Heart right ventricle (tissue), 16 donors: ENCODE measurements around the gene R3HDML. TPM values are rescaled to one million over a fixed set of nuclear protein-coding genes. Genes with fewer than 3 reads are reported as not detected.

Experiments
- ATAC-seq, 8 donors: fragments of 200-7000 bp; cut with Tn5 transposase; one replicate each; pipeline ENCODE4 v1.9.1; 2020; ENCODE audit warnings: mild to moderate bottlenecking in 8 of 8, moderate library complexity in 8 of 8, moderate number of reproducible peaks in 1 of 8
- DNase-seq, 2 donors: peaks; one replicate each; pipeline ENCODE4 v3.0.0-alpha.2; 2020
- H3K27ac ChIP-seq, 10 donors: fragments of 200-600 bp; sonication (generic) in 2 of 10; one replicate each; pipeline versions ENCODE4 v1.5.0 to v1.8.0; 2020 to 2022; ENCODE audit warnings: mild to moderate bottlenecking in 3 of 10
- H3K27me3 ChIP-seq, 7 donors: fragments of 200-600 bp; one replicate each; pipeline ENCODE4 v1.8.0; 2021 to 2022; ENCODE audit warnings: mild to moderate bottlenecking in 2 of 7
- H3K36me3 ChIP-seq, 9 donors: fragments of 200-600 bp; sonication (generic) in 1 of 9; one replicate each; pipeline versions ENCODE4 v1.5.0 to v1.8.0; 2020 to 2022; ENCODE audit warnings: mild to moderate bottlenecking in 2 of 9
- H3K4me1 ChIP-seq, 9 donors: fragments of 200-600 bp; sonication (generic) in 1 of 9; one replicate each; pipeline versions ENCODE4 v1.5.0 to v1.8.0; 2020 to 2022; ENCODE audit warnings: mild to moderate bottlenecking in 4 of 9
- H3K4me3 ChIP-seq, 10 donors: fragments of 200-600 bp; sonication (generic) in 2 of 10; one replicate each; pipeline versions ENCODE4 v1.5.0 to v1.8.0; 2020 to 2022; ENCODE audit warnings: mild to moderate bottlenecking in 7 of 10, moderate library complexity in 2 of 10
- H3K9me3 ChIP-seq, 11 donors: fragments of 200-600 bp in 10 of 11; sonication (generic) in 2 of 11; one replicate each; pipeline versions ENCODE4 v1.5.0 to v1.8.0; 2013 to 2022; ENCODE audit warnings: mild to moderate bottlenecking in 2 of 11, control low read depth in 1 of 11, moderate library complexity in 1 of 11
- CTCF ChIP-seq, 9 donors: fragments of 200-600 bp; sonication (generic) in 2 of 9; IDR thresholded peaks; one replicate each; pipeline versions ENCODE4 v1.5.0 to v1.8.0; 2021 to 2022; ENCODE audit warnings: antibody characterized with exemption in 9 of 9, mild to moderate bottlenecking in 5 of 9, moderate library complexity in 1 of 9
- WGBS, 2 donors: extraction: QIAGEN DNeasy Blood & Tissue Kit; methylation state at CpG; one replicate each; pipeline ENCODE4 v1.1.7; 2013; ENCODE audit warnings: inconsistent platforms in 1 of 2; 5-methylcytosine and 5-hydroxymethylcytosine counted together
- intact Hi-C, 10 donors: fragments of 100-400 bp; cut with DNase I; formaldehyde crosslinking; loops; one replicate each; pipeline versions ENCODE4 v1.11.1 to v1.14.2; 2022
- polyA plus RNA-seq, 2 donors: library from polyadenylated mRNA; stranded (reverse); fragments of 200-250 nt; gene quantifications; one replicate each; pipeline ENCODE4 v1.2.3, GENCODE V29; 2013
- total RNA-seq, 10 donors: library from RNA; stranded (reverse); fragmentation: NEBNext Ultra II Directional in 3 of 10; extraction: Animal tissue kit (Norgen Biotek cat#: 25700) in 3 of 10; gene quantifications; one replicate each; pipeline versions ENCODE4 v1.2.1 to v1.2.4, GENCODE V29; 2021 to 2023
- donor health status: Arrhythmogenic right ventricular cardiomyopathy.
- donor health status: ischemic (EF 13 %, LVEDD 7.1; RV severe dilation, severe dysfunction).
- donor health status: healthy with polysubstance abuse.
- donor health status: DM: no; HTN: yes; CAD: no.
- donor health status: DM: no; HTN: no; CAD: no.
- donor health status: ischemic (EF 25% LVEDD 6.9; RV normal size, moderate dysfunction).
- donor health status: ischemic (EF 25% LVEDD 5.7; RV mildly dilated, moderate dysfunction).
- donor health status: healthy.
- donor health status: DM: yes; HTN: yes; CAD: no.
- donor health status: Ischemic cardiomyopathy.
- donor health status: ischemic (EF 35%, LVEDD 5.7; RV mildly dilated, moderate dysfunction).
- donor health status: nonischemic (EF 11% LVEDD 7.7; RV severe dilation, severe dysfunction).
- donor health status: DM: yes; HTN: yes; CAD: no.
- donor health status: PGD.
- donor health status: ischemic (EF 29% LVEDD 5.4; RV normal size, mild dysfunction).
- donor health status: nonischemic (EF 23%, LVEDD 6.1; RV moderate dilation, normal function).

The R3HDML gene
- total and polyA plus RNA-seq, 12 donors, result not detected

GRCh38 chr20:44395461-44396340, 58.9 kb downstream of the R3HDML start:
- Histone ChIP-seq H3K9me3 (no peaks in the 10 kb centered on the region), H3K4me1 (no peaks in the 10 kb centered on the region), H3K36me3 (no peaks in the 10 kb centered on the region), H3K27me3 (peaks cover 0 to 22% (median 9%) of the 10 kb centered on the region in 7 donors), H3K4me3 (no peak overlapping the region), H3K27ac (no peak overlapping the region)
- no peak for TF ChIP-seq CTCF (IDR thresholded peaks at IDR 0.05)
- DNase-seq, result no peak
- intact Hi-C loops, result loop anchor here in 3 of 10 donors (5.0 to 10.0 kb wide), 3 partner anchors 72 to 339 kb away; no protein-coding TSS in a partner anchor
- no peak for ATAC-seq
- 63% methylated on average over 11 of the region's 11 CpGs for WGBS, 2 donors

- no peaks in the 10 kb centered on the region for H3K9me3 ChIP-seq
- H3K27ac ChIP-seq, result no peak overlapping the region
- no peaks in the 10 kb centered on the region for H3K4me1 ChIP-seq
- TF ChIP-seq CTCF (IDR thresholded peaks at IDR 0.05), result no peak
- no peaks in the 10 kb centered on the region for H3K36me3 ChIP-seq
- no peak for DNase-seq
- H3K27me3 ChIP-seq, result peaks cover 0 to 22% (median 10%) of the 10 kb centered on the region in 7 donors
- 53% methylated on average over 8 of the region's 8 CpGs for WGBS, 2 donors
- H3K4me3 ChIP-seq, result no peak overlapping the region
- intact Hi-C loops, result loop anchor here in 3 of 10 donors (5.0 to 10.0 kb wide), 3 partner anchors 71 to 338 kb away; no protein-coding TSS in a partner anchor
- no peak for ATAC-seq
Observed at GRCh38 chr20:44396369-44397130, 59.7 kb downstream of the R3HDML start.

DNA sequence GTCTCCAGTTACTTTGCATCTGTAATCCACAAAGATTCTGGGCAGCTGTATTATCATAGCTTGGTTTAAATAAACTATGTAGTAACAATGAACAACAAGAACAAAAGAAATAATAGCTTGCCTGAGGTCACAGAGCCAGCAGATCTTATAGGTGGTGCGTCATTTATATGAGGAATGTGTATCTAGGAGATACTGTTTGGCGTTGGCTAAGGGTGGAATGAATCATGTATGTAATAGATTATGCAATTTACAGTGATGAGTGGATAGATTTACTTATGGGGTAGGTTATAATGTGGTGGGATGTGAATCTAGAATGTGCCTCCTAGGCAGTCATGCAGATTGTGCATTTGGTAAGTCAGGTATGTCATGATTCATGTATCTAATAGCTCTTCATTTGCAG, 61.5 kb downstream of the R3HDML start:
- Histone ChIP-seq H3K27me3 (peaks cover 0 to 22% (median 10%) of the 10 kb centered on the region in 7 donors), H3K4me1 (no peaks in the 10 kb centered on the region), H3K4me3 (no peak overlapping the region), H3K36me3 (no peaks in the 10 kb centered on the region), H3K9me3 (no peaks in the 10 kb centered on the region), H3K27ac (no peak overlapping the region)
- DNase-seq, result no peak
- TF ChIP-seq CTCF (IDR thresholded peaks at IDR 0.05), result no peak
- 79% methylated on average over 2 of the region's 2 CpGs for WGBS, 2 donors
- no peak for ATAC-seq
- intact Hi-C loops, result loop anchor here in 3 of 10 donors (5.0 to 10.0 kb wide), 3 partner anchors 69 to 336 kb away; no protein-coding TSS in a partner anchor

DNA sequence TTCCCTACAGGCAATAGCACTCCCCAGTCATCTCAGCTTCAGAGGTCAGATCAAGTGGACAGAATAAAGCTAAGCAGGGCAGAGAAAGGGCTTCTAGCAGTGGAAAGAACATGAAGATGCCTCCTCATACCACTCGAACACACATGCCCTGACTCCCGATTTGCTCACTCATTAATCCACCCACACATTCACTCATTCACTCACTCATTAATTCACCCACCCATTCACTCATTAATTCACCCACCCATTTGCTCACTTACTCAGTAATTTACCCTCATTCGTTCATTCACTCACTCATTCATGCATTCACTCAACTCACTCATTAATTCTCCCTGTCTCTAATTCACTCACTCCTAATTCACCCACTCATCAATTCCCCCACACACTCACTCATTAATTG, 62.6 kb downstream of the R3HDML start:
- WGBS, 2 donors, result 75 to 76% methylated on average over 3 of the region's 3 CpGs
- intact Hi-C loops, result loop anchor here in 3 of 10 donors (5.0 to 10.0 kb wide), 3 partner anchors 68 to 335 kb away; no protein-coding TSS in a partner anchor
- DNase-seq (no peak), ATAC-seq (no peak)
- Histone ChIP-seq H3K27me3 (peaks cover 0 to 22% (median 10%) of the 10 kb centered on the region in 7 donors), H3K36me3 (no peaks in the 10 kb centered on the region), H3K4me3 (no peak overlapping the region), H3K27ac (no peak overlapping the region), H3K4me1 (no peaks in the 10 kb centered on the region), H3K9me3 (no peaks in the 10 kb centered on the region)
- no peak for TF ChIP-seq CTCF (IDR thresholded peaks at IDR 0.05)
